ENCODE data around the gene MED9. TPM values are rescaled to one million over a fixed set of nuclear protein-coding genes. Genes with fewer than 3 reads are reported as not detected.

The MED9 gene
- total and polyA plus RNA-seq, 9 of the 15 experiments (the other 6 are each of a cell fraction or from before 2014, with no cell fraction given) = 2.2 to 15.8 (median 12.7) TPM

DNA sequence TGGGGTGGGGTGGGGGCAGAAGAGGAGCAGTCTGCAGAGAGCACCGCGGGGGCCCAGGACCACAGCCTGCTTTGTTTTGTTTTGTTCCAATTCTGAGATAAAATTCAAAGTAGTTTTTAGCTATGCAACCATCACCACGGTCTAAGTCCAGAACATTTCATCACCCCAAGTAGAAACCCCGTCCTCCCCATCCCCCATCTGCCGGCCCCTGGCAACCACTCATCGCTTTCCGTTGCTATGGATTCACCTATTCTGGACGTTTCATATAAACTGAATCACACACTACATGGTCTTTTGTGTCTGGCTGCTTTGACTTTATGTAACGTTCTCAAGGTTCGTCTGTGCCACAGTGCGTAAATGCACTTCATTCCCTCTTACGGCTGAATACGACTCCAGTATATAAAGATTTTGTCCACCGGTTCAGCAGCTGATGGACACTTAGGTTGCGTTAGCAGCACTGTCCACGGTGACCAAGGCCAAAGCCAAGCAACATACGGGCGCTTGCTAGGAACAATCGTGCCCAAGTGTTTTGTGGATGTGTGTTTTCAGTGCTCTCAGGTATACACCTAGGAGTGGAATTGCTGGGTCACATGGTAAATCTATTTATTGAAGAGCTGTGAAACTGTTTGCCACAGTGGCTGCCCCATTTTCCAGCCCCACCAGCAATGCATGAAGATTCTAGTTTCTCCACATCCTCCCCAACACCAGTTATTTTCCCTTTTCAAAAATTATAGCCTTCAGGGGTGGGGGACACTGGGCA, 47.1 kb downstream of the MED9 start:
- ChIA-PET POLR2A (no interaction called here), CTCF (ENCODE audit: low intra/inter-chr PET ratio) (no interaction called here)
- H3K4me1 ChIP-seq (replicated peaks in 1 of 2; ENCODE audit: control insufficient read depth in 2 of 2, insufficient read depth in 2 of 2, low read length in 2 of 2) = peaks cover 0 to 12% of the 10 kb centered on the region in 2 experiments; a peak in 2 of 5 replicates
- in situ Hi-C loops (cut with MboI) = no loop called here
- intact Hi-C loops (cut with micrococcal nuclease) = no loop called here
- H3K36me3 ChIP-seq (ENCODE audit: control insufficient read depth, insufficient read depth, low read length) = no peaks in the 10 kb centered on the region
- H3K27ac ChIP-seq (ENCODE audit: extremely low read depth, low read depth, low read length) = no peak overlapping the region
- no peaks in the 10 kb centered on the region for H3K9me3 ChIP-seq (replicated peaks; ENCODE audit: control insufficient read depth, insufficient read depth, low read depth, low read length)
- H3K9ac ChIP-seq (ENCODE audit: insufficient read depth in 1 of 2, low read depth in 2 of 2, low read length in 2 of 2) = no peak overlapping the region
- TF ChIP-seq, protein P1, sequence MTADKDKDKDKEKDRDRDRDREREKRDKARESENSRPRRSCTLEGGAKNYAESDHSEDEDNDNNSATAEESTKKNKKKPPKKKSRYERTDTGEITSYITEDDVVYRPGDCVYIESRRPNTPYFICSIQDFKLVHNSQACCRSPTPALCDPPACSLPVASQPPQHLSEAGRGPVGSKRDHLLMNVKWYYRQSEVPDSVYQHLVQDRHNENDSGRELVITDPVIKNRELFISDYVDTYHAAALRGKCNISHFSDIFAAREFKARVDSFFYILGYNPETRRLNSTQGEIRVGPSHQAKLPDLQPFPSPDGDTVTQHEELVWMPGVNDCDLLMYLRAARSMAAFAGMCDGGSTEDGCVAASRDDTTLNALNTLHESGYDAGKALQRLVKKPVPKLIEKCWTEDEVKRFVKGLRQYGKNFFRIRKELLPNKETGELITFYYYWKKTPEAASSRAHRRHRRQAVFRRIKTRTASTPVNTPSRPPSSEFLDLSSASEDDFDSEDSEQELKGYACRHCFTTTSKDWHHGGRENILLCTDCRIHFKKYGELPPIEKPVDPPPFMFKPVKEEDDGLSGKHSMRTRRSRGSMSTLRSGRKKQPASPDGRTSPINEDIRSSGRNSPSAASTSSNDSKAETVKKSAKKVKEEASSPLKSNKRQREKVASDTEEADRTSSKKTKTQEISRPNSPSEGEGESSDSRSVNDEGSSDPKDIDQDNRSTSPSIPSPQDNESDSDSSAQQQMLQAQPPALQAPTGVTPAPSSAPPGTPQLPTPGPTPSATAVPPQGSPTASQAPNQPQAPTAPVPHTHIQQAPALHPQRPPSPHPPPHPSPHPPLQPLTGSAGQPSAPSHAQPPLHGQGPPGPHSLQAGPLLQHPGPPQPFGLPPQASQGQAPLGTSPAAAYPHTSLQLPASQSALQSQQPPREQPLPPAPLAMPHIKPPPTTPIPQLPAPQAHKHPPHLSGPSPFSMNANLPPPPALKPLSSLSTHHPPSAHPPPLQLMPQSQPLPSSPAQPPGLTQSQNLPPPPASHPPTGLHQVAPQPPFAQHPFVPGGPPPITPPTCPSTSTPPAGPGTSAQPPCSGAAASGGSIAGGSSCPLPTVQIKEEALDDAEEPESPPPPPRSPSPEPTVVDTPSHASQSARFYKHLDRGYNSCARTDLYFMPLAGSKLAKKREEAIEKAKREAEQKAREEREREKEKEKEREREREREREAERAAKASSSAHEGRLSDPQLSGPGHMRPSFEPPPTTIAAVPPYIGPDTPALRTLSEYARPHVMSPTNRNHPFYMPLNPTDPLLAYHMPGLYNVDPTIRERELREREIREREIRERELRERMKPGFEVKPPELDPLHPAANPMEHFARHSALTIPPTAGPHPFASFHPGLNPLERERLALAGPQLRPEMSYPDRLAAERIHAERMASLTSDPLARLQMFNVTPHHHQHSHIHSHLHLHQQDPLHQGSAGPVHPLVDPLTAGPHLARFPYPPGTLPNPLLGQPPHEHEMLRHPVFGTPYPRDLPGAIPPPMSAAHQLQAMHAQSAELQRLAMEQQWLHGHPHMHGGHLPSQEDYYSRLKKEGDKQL (CRISPR knock-in tag; IDR thresholded peaks at IDR 0.05; ENCODE audit: borderline replicate concordance) = no peak
- TF ChIP-seq HEY1 (CRISPR knock-in tag; IDR thresholded peaks at IDR 0.05; ENCODE audit: borderline replicate concordance) (no peak), KLF16 (IDR thresholded peaks at IDR 0.05) (no peak), L3MBTL2 (IDR thresholded peaks at IDR 0.05) (no peak), HSF4 (CRISPR knock-in tag; IDR thresholded peaks at IDR 0.05; ENCODE audit: borderline replicate concordance) (no peak), EWSR1 (IDR thresholded peaks at IDR 0.05; ENCODE audit: borderline replicate concordance, low read depth, partially characterized antibody) (no peak), CHD4 (IDR thresholded peaks at IDR 0.05; ENCODE audit: insufficient read depth, insufficient replicate concordance, low read depth, low read length, poor library complexity, severe bottlenecking) (no peak), ZNF146 (CRISPR knock-in tag; IDR thresholded peaks at IDR 0.05; ENCODE audit: unreplicated experiment) (no peak), ZBTB8A (IDR thresholded peaks at IDR 0.05; ENCODE audit: partially characterized antibody) (no peak), U2AF2 (optimal IDR thresholded peaks at IDR 0.05; ENCODE audit: low read depth, low read length) (no peak), NEUROD1 (IDR thresholded peaks at IDR 0.05; ENCODE audit: borderline replicate concordance, low read depth, low read length, partially characterized antibody) (no peak)
- TF ChIP-seq, protein P2, sequence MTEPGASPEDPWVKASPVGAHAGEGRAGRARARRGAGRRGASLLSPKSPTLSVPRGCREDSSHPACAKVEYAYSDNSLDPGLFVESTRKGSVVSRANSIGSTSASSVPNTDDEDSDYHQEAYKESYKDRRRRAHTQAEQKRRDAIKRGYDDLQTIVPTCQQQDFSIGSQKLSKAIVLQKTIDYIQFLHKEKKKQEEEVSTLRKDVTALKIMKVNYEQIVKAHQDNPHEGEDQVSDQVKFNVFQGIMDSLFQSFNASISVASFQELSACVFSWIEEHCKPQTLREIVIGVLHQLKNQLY (CRISPR knock-in tag; conservative IDR thresholded peaks at IDR 0.05) = no peak
- DNase-seq (ENCODE audit: extremely low read depth in 1 of 4, low spot score in 3 of 4) (no peak), FAIRE-seq (no peak), ATAC-seq (no peak)
- H3K9me1 ChIP-seq (ENCODE audit: control insufficient read depth, insufficient read depth, low read length) = no peaks in the 10 kb centered on the region
- no peak overlapping the region for H3K4me2 ChIP-seq (ENCODE audit: insufficient read depth, low read length)
- H2AFZ ChIP-seq (ENCODE audit: low read depth, low read length) = no peak overlapping the region
- BruUV-seq (replicated peaks) = no TSS peak
- H3K79me2 ChIP-seq (ENCODE audit: control insufficient read depth, insufficient read depth, low read length) = no peaks in the 10 kb centered on the region
- no peak overlapping the region for H3K4me3 ChIP-seq
- WGBS (ENCODE audit: insufficient coverage, low coverage, missing lambda C conversion rate) = 67% methylated on average over 17 of the region's 19 CpGs
- H3K27me3 ChIP-seq (ENCODE audit: control insufficient read depth in 2 of 2, insufficient read depth in 2 of 2, low read length in 2 of 2) = no peaks in the 10 kb centered on the region
- no peaks in the 10 kb centered on the region for H4K20me1 ChIP-seq (replicated peaks; ENCODE audit: control insufficient read depth, insufficient read depth, low read length)

All from K562 (cell line).